A673 (cell line): ENCODE measurements around the gene GCFC2. TPM values are rescaled to one million over a fixed set of nuclear protein-coding genes. Genes with fewer than 3 reads are reported as not detected.
"Not testable (repeated sequence)": the region's sequence is repeated elsewhere in the genome, so short reads cannot be mapped to it uniquely, and the experiment has no call there.

Source experiments
- BruUV-seq: library from RNA; stranded (reverse); fragments of 400-500 nt; replicated peaks from 2 replicates; lab custom pipeline; 2021; lab: Mats Ljungman, UMichigan
- CTCF ChIA-PET: fragments of 300-600 bp; sonication (Branson Sonifier 250); formaldehyde crosslinking; loops from one replicate; lab custom pipeline; 2022; ENCODE audit warnings: antibody characterized with exemption; lab: Charles Lee
- POLR2A ChIA-PET: fragments of 300-600 bp; sonication (Branson Sonifier 250); formaldehyde crosslinking; loops from one replicate; lab custom pipeline; 2022; ENCODE audit warnings: antibody characterized with exemption; ENCODE audit not compliant: low non-redundant PET; lab: Charles Lee
- DNase-seq: peaks from one replicate; pipeline ENCODE4 v3.0.0-alpha.2; 2015; ENCODE audit warnings: low spot score
- H3K27ac ChIP-seq: fragments of 200-600 bp; sonication (generic); 2 replicates; pipeline ENCODE4 v1.5.1; 2016; ENCODE audit warnings: mixed run types, low read depth, mild to moderate bottlenecking, mixed read lengths, antibody characterized with exemption, low read length; ENCODE audit not compliant: poor library complexity, severe bottlenecking
- H3K27me3 ChIP-seq: fragments of 200-600 bp; sonication (generic); replicated peaks from 2 replicates; pipeline ENCODE4 v1.6.1; 2017; ENCODE audit warnings: mixed run types, low read depth, mild to moderate bottlenecking, mixed read lengths, antibody characterized with exemption, low read length; ENCODE audit not compliant: insufficient read depth, poor library complexity
- H3K36me3 ChIP-seq: fragments of 200-600 bp; sonication (generic); 2 replicates; pipeline ENCODE4 v1.6.1; 2016; ENCODE audit warnings: mixed run types, mild to moderate bottlenecking, mixed read lengths, antibody characterized with exemption, low read length; ENCODE audit not compliant: insufficient read depth, poor library complexity, severe bottlenecking
- H3K4me1 ChIP-seq: fragments of 200-600 bp; sonication (generic); 2 replicates; pipeline ENCODE4 v1.6.1; 2017; ENCODE audit warnings: mixed run types, mild to moderate bottlenecking, mixed read lengths, antibody characterized with exemption, low read length; ENCODE audit not compliant: insufficient read depth, poor library complexity, severe bottlenecking
- H3K4me3 ChIP-seq: fragments of 200-600 bp; sonication (generic); 2 replicates; pipeline ENCODE4 v1.5.1; 2016; ENCODE audit warnings: low read depth, mixed run types, mild to moderate bottlenecking, mixed read lengths, low read length; ENCODE audit not compliant: poor library complexity, severe bottlenecking
- H3K9me3 ChIP-seq: fragments of 200-600 bp; sonication (generic); 2 replicates; pipeline ENCODE4 v1.6.1; 2016; ENCODE audit warnings: mixed run types, low read depth, mild to moderate bottlenecking, mixed read lengths, antibody characterized with exemption, low read length; ENCODE audit not compliant: poor library complexity, severe bottlenecking
- CTCF ChIP-seq: fragments of 300-800, 200-600 bp; sonication (generic); conservative IDR thresholded peaks from 2 replicates; pipeline ENCODE4 v1.5.1; 2017; ENCODE audit warnings: low read depth, mild to moderate bottlenecking, antibody characterized with exemption, low read length, moderate library complexity, mixed read lengths
- EZH2 ChIP-seq: fragments of 200-600 bp; sonication (generic); IDR thresholded peaks from 2 replicates; pipeline ENCODE4 v1.6.1; 2017; ENCODE audit warnings: borderline replicate concordance, low read depth, mild to moderate bottlenecking, mixed read lengths, antibody characterized with exemption, low read length; ENCODE audit not compliant: poor library complexity, severe bottlenecking
- intact Hi-C: fragments of 100-400 bp; cut with micrococcal nuclease; formaldehyde crosslinking; loops from one replicate; pipeline ENCODE4 v1.10.0; 2022; ENCODE audit not compliant: unreplicated experiment
- total RNA-seq: library from RNA; stranded (reverse); gene quantifications from 2 replicates; pipeline ENCODE4 v1.2.3, GENCODE V29; 2021

GCFC2 gene
- total RNA-seq, 1 experiment from 2014 or later: 42.2 TPM

- peaks cover 4% of the 10 kb centered on the region for H3K9me3 ChIP-seq
- no peak for TF ChIP-seq EZH2
- TF ChIP-seq CTCF: no peak
- ChIA-PET POLR2A (no interaction called here), CTCF (no interaction called here)
- H3K4me3 ChIP-seq: no peak overlapping the region
- BruUV-seq: no TSS peak
- no peak for DNase-seq
- H3K27me3 ChIP-seq: no peaks in the 10 kb centered on the region
- H3K36me3 ChIP-seq: peaks cover 75% of the 10 kb centered on the region
- intact Hi-C loops: no loop called here
- H3K4me1 ChIP-seq: no peaks in the 10 kb centered on the region
- H3K27ac ChIP-seq: no peak overlapping the region
Measured at GRCh38 chr2:75698918-75699317, 11.8 kb downstream of the GCFC2 start.

GRCh38 chr2:75688196-75688595, 22.5 kb downstream of the GCFC2 start:
- Histone ChIP-seq H3K9me3 (no peaks in the 10 kb centered on the region), H3K4me3 (no peak overlapping the region), H3K4me1 (no peaks in the 10 kb centered on the region), H3K36me3 (peaks cover 56% of the 10 kb centered on the region), H3K27ac (no peak overlapping the region), H3K27me3 (no peaks in the 10 kb centered on the region)
- CTCF ChIA-PET: no interaction called here
- no peak for TF ChIP-seq EZH2
- no peak for TF ChIP-seq CTCF
- POLR2A ChIA-PET: no interaction called here
- BruUV-seq: no TSS peak
- intact Hi-C loops: no loop called here
- DNase-seq: no peak

- peaks cover 28% of the 10 kb centered on the region for H3K36me3 ChIP-seq
- DNase-seq, H3K27me3 ChIP-seq, POLR2A ChIA-PET, H3K4me3 ChIP-seq, H3K4me1 ChIP-seq, H3K27ac ChIP-seq, H3K9me3 ChIP-seq, intact Hi-C loops, CTCF ChIA-PET, BruUV-seq: not testable (repeated sequence)
Measured at GRCh38 chr2:75683430-75683829, 27.3 kb downstream of the GCFC2 start.

GRCh38 chr2:75680402-75680801, 30.3 kb downstream of the GCFC2 start:
- Histone ChIP-seq H3K27ac (no peak overlapping the region), H3K4me3 (no peak overlapping the region), H3K36me3 (peaks cover 7% of the 10 kb centered on the region), H3K27me3 (no peaks in the 10 kb centered on the region), H3K9me3 (no peaks in the 10 kb centered on the region), H3K4me1 (no peaks in the 10 kb centered on the region)
- POLR2A ChIA-PET: no interaction called here
- TF ChIP-seq EZH2 (no peak), CTCF (no peak)
- CTCF ChIA-PET: no interaction called here
- DNase-seq: no peak
- BruUV-seq: no TSS peak
- intact Hi-C loops: no loop called here
